ENCODE measurements around the gene NKAIN1. TPM values are rescaled to one million over a fixed set of nuclear protein-coding genes. Genes with fewer than 3 reads are reported as not detected.

NKAIN1 gene
- polyA plus RNA-seq, 2 of the 4 experiments (the other 2 are of a cell fraction): 0.74 to 0.80 TPM

GRCh38 chr1:31257213-31257612 is 17.5 kb upstream of the NKAIN1 start:
- 55% methylated on average over 1 of the region's 1 CpG for WGBS (ENCODE audit: missing lambda C conversion rate)
- FAIRE-seq (no peak), DNase-seq (ENCODE audit: low read depth in 1 of 2, low spot score in 1 of 2) (no peak)

GRCh38 chr1:31249854-31250253 is 10.2 kb upstream of the NKAIN1 start:
- no peak for DNase-seq (ENCODE audit: low read depth in 1 of 2, low spot score in 1 of 2)
- 80% methylated on average over 3 of the region's 3 CpGs for WGBS (ENCODE audit: missing lambda C conversion rate)
- FAIRE-seq: no peak
- no peak overlapping the region for H3K27ac ChIP-seq
- no peak overlapping the region for H3K4me2 ChIP-seq
- ChIA-PET CTCF (no interaction called here), POLR2A (no interaction called here)
- no peaks in the 10 kb centered on the region for H3K4me1 ChIP-seq
- H3K4me3 ChIP-seq: no peak overlapping the region
- ATAC-seq: no peak
- H3K9me3 ChIP-seq: no peaks in the 10 kb centered on the region
- TF ChIP-seq BHLHE40 (IDR thresholded peaks at IDR 0.05; ENCODE audit: low read depth, low read length): no peak
- TF ChIP-seq TP53 (CRISPR knock-in tag; IDR thresholded peaks at IDR 0.05): no peak
- no peak for TF ChIP-seq HOXB5 (CRISPR knock-in tag; IDR thresholded peaks at IDR 0.05)

More at GRCh38 chr1:31257213-31257612, 17.5 kb upstream of the NKAIN1 start:
- TF ChIP-seq POLR2A (IDR thresholded peaks at IDR 0.05; ENCODE audit: low read length) (no peak), HOXA7 (CRISPR knock-in tag; IDR thresholded peaks at IDR 0.05) (no peak), BHLHE40 (IDR thresholded peaks at IDR 0.05; ENCODE audit: low read depth, low read length) (no peak), EHF (CRISPR knock-in tag; IDR thresholded peaks at IDR 0.05) (no peak), USF2 (IDR thresholded peaks at IDR 0.05) (no peak), CHD4 (IDR thresholded peaks at IDR 0.05; ENCODE audit: borderline replicate concordance) (no peak), PHF8 (IDR thresholded peaks at IDR 0.05; ENCODE audit: borderline replicate concordance, low read depth) (no peak), PBX3 (IDR thresholded peaks at IDR 0.05) (no peak)
- Histone ChIP-seq H3K4me2 (no peak overlapping the region), H3K4me1 (no peaks in the 10 kb centered on the region), H3K27ac (no peak overlapping the region), H3K4me3 (no peak overlapping the region), H3K9me3 (no peaks in the 10 kb centered on the region)
- ATAC-seq: no peak
- ChIA-PET CTCF (interaction anchor here (1.0 to 1.8 kb wide), 2 partner anchors 73 to 95 kb away, joined by 3 to 4 read pairs; no protein-coding TSS in a partner anchor), POLR2A (no interaction called here)

- CTCF ChIA-PET: no interaction called here
- no peak for FAIRE-seq
Observed at GRCh38 chr1:31248276-31248675, 8.6 kb upstream of the NKAIN1 start.

GRCh38 chr1:31244326-31244725 is 4.6 kb upstream of the NKAIN1 start:
- TF ChIP-seq CBX8 (IDR thresholded peaks at IDR 0.05) (no peak), KDM5A (IDR thresholded peaks at IDR 0.05) (no peak), REST (IDR thresholded peaks at IDR 0.05) (no peak), ZFP36 (IDR thresholded peaks at IDR 0.05; ENCODE audit: borderline replicate concordance, partially characterized antibody) (no peak), RNF2 (IDR thresholded peaks at IDR 0.05; ENCODE audit: borderline replicate concordance, low read depth) (no peak), RCOR1 (IDR thresholded peaks at IDR 0.05; ENCODE audit: low read depth, low read length) (no peak), USF2 (IDR thresholded peaks at IDR 0.05) (no peak), E2F6 (IDR thresholded peaks at IDR 0.05; ENCODE audit: borderline replicate concordance, low read depth) (no peak)
- no peaks in the 10 kb centered on the region for H3K9me3 ChIP-seq
- H3K4me2 ChIP-seq: no peak overlapping the region
- ChIA-PET POLR2A (interaction anchor here (0.5 kb wide), 1 partner anchor 19 kb away, joined by 5 read pairs; no protein-coding TSS in a partner anchor), CTCF (interaction anchor here (1.2 to 2.8 kb wide), 2 partner anchors 9 to 61 kb away, joined by 3 to 11 read pairs; no protein-coding TSS in a partner anchor)
- no peak overlapping the region for H3K27ac ChIP-seq
- DNase-seq (ENCODE audit: low read depth in 1 of 2, low spot score in 1 of 2): no peak
- WGBS (ENCODE audit: missing lambda C conversion rate): 37% methylated on average over 4 of the region's 4 CpGs
- H3K4me1 ChIP-seq: no peaks in the 10 kb centered on the region
- FAIRE-seq: no peak
- no peak; a peak in 2 of 6 replicates for ATAC-seq
- no peak overlapping the region for H3K4me3 ChIP-seq

More at GRCh38 chr1:31248276-31248675, 8.6 kb upstream of the NKAIN1 start:
- ATAC-seq (no peak), DNase-seq (ENCODE audit: low read depth in 1 of 2, low spot score in 1 of 2) (no peak)
- 95% methylated on average over 2 of the region's 4 CpGs for WGBS (ENCODE audit: missing lambda C conversion rate)
- no peak for TF ChIP-seq ZNF302 (CRISPR knock-in tag; IDR thresholded peaks at IDR 0.05)
- H3K4me2 ChIP-seq: no peak overlapping the region
- no peaks in the 10 kb centered on the region for H3K4me1 ChIP-seq
- no peaks in the 10 kb centered on the region for H3K9me3 ChIP-seq
- no peak overlapping the region for H3K27ac ChIP-seq
- H3K4me3 ChIP-seq: no peak overlapping the region
- POLR2A ChIA-PET: no interaction called here

Measured in A549 (cell line).